GM23338 (cell line): ENCODE results near the gene AUH.

Experiments used
- CREB1 ChIP-seq: fragments of 250-450 bp; sonication (Bioruptor Pico); IDR thresholded peaks from 2 replicates; pipeline ENCODE4 v1.5.0; 2020; ENCODE audit warnings: low read depth, mild to moderate bottlenecking, moderate library complexity
- CTCF ChIP-seq, 2 experiments: fragments of 200-600 bp in 1 of 2; sonication (generic) in 1 of 2; conservative IDR thresholded peaks; 2 replicates each; pipeline versions ENCODE4 v1.5.1 to v1.6.1; 2016 to 2017; ENCODE audit warnings: antibody characterized with exemption in 2 of 2, low read depth in 2 of 2, mild to moderate bottlenecking in 2 of 2, moderate library complexity in 1 of 2
- EZH2 ChIP-seq: fragments of 200-600 bp; sonication (generic); IDR thresholded peaks from one replicate; pipeline ENCODE4 v1.8.0; 2017; ENCODE audit warnings: antibody characterized with exemption, mild to moderate bottlenecking, low read depth; ENCODE audit not compliant: unreplicated experiment
- EZH2phosphoT487 ChIP-seq: fragments of 200-600 bp; sonication (generic); IDR thresholded peaks from one replicate; pipeline ENCODE4 v1.8.1; 2018; ENCODE audit warnings: antibody characterized with exemption; ENCODE audit not compliant: unreplicated experiment
- JUNB ChIP-seq: IDR thresholded peaks from one replicate; pipeline ENCODE4 v1.6.1; 2016; ENCODE audit warnings: antibody characterized with exemption; ENCODE audit not compliant: unreplicated experiment
- NANOG ChIP-seq: IDR thresholded peaks from 2 replicates; pipeline ENCODE4 v1.6.1; 2016; ENCODE audit warnings: antibody characterized with exemption, borderline replicate concordance
- POLR2AphosphoS5 ChIP-seq: IDR thresholded peaks from 2 replicates; pipeline ENCODE4 v1.6.1; 2016; ENCODE audit warnings: antibody characterized with exemption, low read depth
- REST ChIP-seq: IDR thresholded peaks from one replicate; pipeline ENCODE4 v1.6.1; 2018; ENCODE audit warnings: antibody characterized with exemption; ENCODE audit not compliant: unreplicated experiment
- ZNF114 ChIP-seq: fragments of 250-450 bp; sonication (Bioruptor Pico); IDR thresholded peaks from 2 replicates; pipeline ENCODE4 v1.5.0; 2020; ENCODE audit warnings: mild to moderate bottlenecking, moderate library complexity
- ZNF331 ChIP-seq: fragments of 250-450 bp; sonication (Bioruptor Pico); IDR thresholded peaks from 2 replicates; pipeline ENCODE4 v1.5.0; 2020; ENCODE audit warnings: low read depth, mild to moderate bottlenecking, moderate library complexity
- ZNF462 ChIP-seq: fragments of 250-450 bp; sonication (Bioruptor Pico); IDR thresholded peaks from 2 replicates; pipeline ENCODE4 v1.5.0; 2020; ENCODE audit warnings: mild to moderate bottlenecking, moderate library complexity

GRCh38 chr9:91308191-91308590 is 53.5 kb downstream of the AUH start:
- TF ChIP-seq CTCF (conservative IDR thresholded peaks at IDR 0.05; ENCODE audit: low read depth in 2 of 2), result no peak
- no peak for TF ChIP-seq POLR2AphosphoS5
- TF ChIP-seq JUNB, result no peak
- TF ChIP-seq EZH2, result no peak
- TF ChIP-seq CREB1 (CRISPR knock-in tag), result no peak
- no peak for TF ChIP-seq EZH2phosphoT487
- TF ChIP-seq ZNF114 (CRISPR knock-in tag), result no peak
- no peak for TF ChIP-seq ZNF331 (CRISPR knock-in tag)
- no peak for TF ChIP-seq ZNF462 (CRISPR knock-in tag)
- no peak for TF ChIP-seq REST
- no peak for TF ChIP-seq NANOG
